Suprapubic skin (tissue), 4 donors: ENCODE results near the gene AQP3.

ENCODE experiments used
- EP300 ChIP-seq: sonication (generic); formaldehyde crosslinking; IDR thresholded peaks from one replicate; pipeline ENCODE4 v1.6.1; 2017; ENCODE audit warnings: antibody characterized with exemption
- POLR2A ChIP-seq, 2 donors: fragments of 450-650 bp; IDR thresholded peaks; one replicate each; pipeline ENCODE4 v1.6.1; 2017; ENCODE audit warnings: antibody characterized with exemption in 2 of 2, mild to moderate bottlenecking in 2 of 2, moderate library complexity in 2 of 2
- POLR2AphosphoS5 ChIP-seq, 3 donors: sonication (generic); formaldehyde crosslinking; IDR thresholded peaks; one replicate each; pipeline ENCODE4 v1.6.1; 2017; ENCODE audit warnings: antibody characterized with exemption in 3 of 3
- TF ChIP-seq, protein P1 (sequence below), 2 donors: fragments of 200-600 bp in 1 of 2; fragments of 450-650 bp in 1 of 2; sonication (generic) in 1 of 2; IDR thresholded peaks; one replicate each; pipeline ENCODE4 v1.5.1; 2016 to 2019; ENCODE audit warnings: antibody characterized with exemption in 2 of 2, mild to moderate bottlenecking in 1 of 2, moderate library complexity in 1 of 2

GRCh38 chr9:33425128-33425533 is 22.3 kb downstream of the AQP3 start:
- no peak for TF ChIP-seq POLR2A (IDR thresholded peaks at IDR 0.05)
- TF ChIP-seq, protein P1, sequence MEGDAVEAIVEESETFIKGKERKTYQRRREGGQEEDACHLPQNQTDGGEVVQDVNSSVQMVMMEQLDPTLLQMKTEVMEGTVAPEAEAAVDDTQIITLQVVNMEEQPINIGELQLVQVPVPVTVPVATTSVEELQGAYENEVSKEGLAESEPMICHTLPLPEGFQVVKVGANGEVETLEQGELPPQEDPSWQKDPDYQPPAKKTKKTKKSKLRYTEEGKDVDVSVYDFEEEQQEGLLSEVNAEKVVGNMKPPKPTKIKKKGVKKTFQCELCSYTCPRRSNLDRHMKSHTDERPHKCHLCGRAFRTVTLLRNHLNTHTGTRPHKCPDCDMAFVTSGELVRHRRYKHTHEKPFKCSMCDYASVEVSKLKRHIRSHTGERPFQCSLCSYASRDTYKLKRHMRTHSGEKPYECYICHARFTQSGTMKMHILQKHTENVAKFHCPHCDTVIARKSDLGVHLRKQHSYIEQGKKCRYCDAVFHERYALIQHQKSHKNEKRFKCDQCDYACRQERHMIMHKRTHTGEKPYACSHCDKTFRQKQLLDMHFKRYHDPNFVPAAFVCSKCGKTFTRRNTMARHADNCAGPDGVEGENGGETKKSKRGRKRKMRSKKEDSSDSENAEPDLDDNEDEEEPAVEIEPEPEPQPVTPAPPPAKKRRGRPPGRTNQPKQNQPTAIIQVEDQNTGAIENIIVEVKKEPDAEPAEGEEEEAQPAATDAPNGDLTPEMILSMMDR (IDR thresholded peaks at IDR 0.05), result no peak
- no peak for TF ChIP-seq POLR2AphosphoS5 (IDR thresholded peaks at IDR 0.05)
- TF ChIP-seq EP300, result no peak
